AG09309 (cell line): Measurements from ENCODE around the gene FASN.
A peak's percentile ranks its signal among the peaks of the same experiment; 100 is the strongest.

Experiments
- DNase-seq: peaks from one replicate; pipeline ENCODE4 v3.0.0-alpha.2; 2010; ENCODE audit warnings: low read depth
- H3K4me3 ChIP-seq: 2 replicates; pipeline ENCODE4 v1.5.1; 2011; ENCODE audit warnings: mild to moderate bottlenecking, low read depth, low read length, moderate library complexity; ENCODE audit not compliant: control insufficient read depth
- CTCF ChIP-seq: IDR thresholded peaks from 2 replicates; pipeline ENCODE4 v1.5.1; 2011; ENCODE audit warnings: mild to moderate bottlenecking, low read depth, low read length, inconsistent platforms; ENCODE audit not compliant: insufficient read depth, control insufficient read depth; ENCODE audit errors: missing control alignments

FASN gene

GRCh38 chr17:82035956-82036633 is 61.9 kb downstream of the FASN start:
- H3K4me3 ChIP-seq: peak overlapping the region; percentile 77
- DNase-seq: no peak
- TF ChIP-seq CTCF: no peak

- no peak overlapping the region for H3K4me3 ChIP-seq
- TF ChIP-seq CTCF: no peak
- DNase-seq: no peak
Observed at GRCh38 chr17:82035488-82035887, 62.5 kb downstream of the FASN start.

GRCh38 chr17:82034371-82035011 is 63.5 kb downstream of the FASN start:
- DNase-seq: no peak
- no peak for TF ChIP-seq CTCF
- no peak overlapping the region for H3K4me3 ChIP-seq

GRCh38 chr17:82033359-82034085 is 64.5 kb downstream of the FASN start:
- no peak for DNase-seq
- no peak overlapping the region for H3K4me3 ChIP-seq
- TF ChIP-seq CTCF: no peak

GRCh38 chr17:82031885-82032627 is 66.0 kb downstream of the FASN start:
- no peak for DNase-seq
- TF ChIP-seq CTCF: no peak
- peak overlapping the region; percentile 22 for H3K4me3 ChIP-seq

- H3K4me3 ChIP-seq: peak within 1 kb of the TSS; percentile 50
- TF ChIP-seq CTCF: no peak
- no peak for DNase-seq
Observed at GRCh38 chr17:82031303-82031884, 66.6 kb downstream of the FASN start, which contains the start of gene RAC3. Gene RAC3 (plus strand): TSS chr17:82031678. CDS start chr17:82031762, 84 bp downstream.
